Skeletal muscle tissue (tissue), 4 donors: ENCODE measurements around the gene COLEC12. TPM values are rescaled to one million over a fixed set of nuclear protein-coding genes. Genes with fewer than 3 reads are reported as not detected.
A peak's percentile ranks its signal among the peaks of the same experiment; 100 is the strongest.

ENCODE experiments used
- H3K27ac ChIP-seq: one replicate; pipeline ENCODE4 v1.7.0; 2013; ENCODE audit warnings: mild to moderate bottlenecking, low read depth, low read length, inconsistent platforms
- H3K27me3 ChIP-seq, 3 donors: one replicate each; pipeline ENCODE4 v1.7.0; 2013; ENCODE audit warnings: low read length in 3 of 3; ENCODE audit not compliant: control insufficient read depth in 3 of 3, insufficient read depth in 3 of 3
- H3K36me3 ChIP-seq, 3 donors: one replicate each; pipeline ENCODE4 v1.7.0; 2013; ENCODE audit warnings: low read length in 3 of 3; ENCODE audit not compliant: control insufficient read depth in 3 of 3, insufficient read depth in 3 of 3
- H3K4me1 ChIP-seq, 3 donors: one replicate each; pipeline ENCODE4 v1.7.0; 2013; ENCODE audit warnings: low read length in 3 of 3, mild to moderate bottlenecking in 3 of 3; ENCODE audit not compliant: control insufficient read depth in 3 of 3, insufficient read depth in 3 of 3
- H3K4me3 ChIP-seq, 3 donors: one replicate each; pipeline ENCODE4 v1.7.0; 2013; ENCODE audit warnings: low read length in 3 of 3
- H3K9ac ChIP-seq, 3 donors: one replicate each; pipeline ENCODE4 v1.7.0; 2013; ENCODE audit warnings: low read length in 3 of 3, mild to moderate bottlenecking in 3 of 3, moderate library complexity in 2 of 3, low read depth in 1 of 3
- H3K9me3 ChIP-seq, 3 donors: one replicate each; pipeline ENCODE4 v1.7.0; 2013; ENCODE audit warnings: low read length in 3 of 3; ENCODE audit not compliant: control insufficient read depth in 3 of 3
- total RNA-seq: library from RNA; depleted of rRNA; stranded (reverse); fragments of >200 nt; gene quantifications from one replicate; pipeline ENCODE4 v1.2.3, GENCODE V29; 2014
- donor health status: Osteomylitis.

The COLEC12 gene
- total RNA-seq, 1 donor from 2014 or later = 39.1 TPM

GRCh38 chr18:382423-382984, 118.0 kb downstream of the COLEC12 start:
- Histone ChIP-seq H3K27ac (no peak overlapping the region), H3K4me1 (peaks cover 0 to 4% (median 0%) of the 10 kb centered on the region in 3 donors), H3K4me3 (no peak overlapping the region)

GRCh38 chr18:379681-380330, 120.7 kb downstream of the COLEC12 start:
- H3K27ac ChIP-seq = peak overlapping the region; percentile 21
- no peaks in the 10 kb centered on the region for H3K36me3 ChIP-seq
- no peaks in the 10 kb centered on the region for H3K9me3 ChIP-seq
- peaks cover 18 to 23% (median 19%) of the 10 kb centered on the region in 3 donors for H3K4me1 ChIP-seq
- H3K4me3 ChIP-seq = no peak overlapping the region
- H3K9ac ChIP-seq = no peak overlapping the region
- peaks cover 0 to 2% (median 0%) of the 10 kb centered on the region in 3 donors for H3K27me3 ChIP-seq

More at GRCh38 chr18:382423-382984, 118.0 kb downstream of the COLEC12 start:
- Histone ChIP-seq H3K9ac (no peak overlapping the region), H3K27me3 (no peaks in the 10 kb centered on the region), H3K9me3 (no peaks in the 10 kb centered on the region), H3K36me3 (no peaks in the 10 kb centered on the region)

GRCh38 chr18:378079-378478, 122.4 kb downstream of the COLEC12 start:
- Histone ChIP-seq H3K9me3 (no peaks in the 10 kb centered on the region), H3K27me3 (peaks cover 0 to 2% (median 0%) of the 10 kb centered on the region in 3 donors), H3K27ac (no peak overlapping the region), H3K36me3 (no peaks in the 10 kb centered on the region), H3K9ac (no peak overlapping the region), H3K4me3 (no peak overlapping the region), H3K4me1 (peaks cover 21 to 28% (median 21%) of the 10 kb centered on the region in 3 donors)

GRCh38 chr18:377088-377487, 123.4 kb downstream of the COLEC12 start:
- no peaks in the 10 kb centered on the region for H3K36me3 ChIP-seq
- H3K27me3 ChIP-seq = peaks cover 0 to 2% (median 0%) of the 10 kb centered on the region in 3 donors
- H3K9ac ChIP-seq = no peak overlapping the region
- H3K9me3 ChIP-seq = no peaks in the 10 kb centered on the region
- peaks cover 21 to 28% (median 21%) of the 10 kb centered on the region in 3 donors for H3K4me1 ChIP-seq
- H3K27ac ChIP-seq = no peak overlapping the region
- H3K4me3 ChIP-seq = no peak overlapping the region

GRCh38 chr18:376311-376710, 124.2 kb downstream of the COLEC12 start:
- peak overlapping the region; percentile 47 for H3K27ac ChIP-seq
- no peak overlapping the region for H3K4me3 ChIP-seq
- no peak overlapping the region for H3K9ac ChIP-seq
- no peaks in the 10 kb centered on the region for H3K36me3 ChIP-seq
- peaks cover 21 to 28% (median 24%) of the 10 kb centered on the region in 3 donors for H3K4me1 ChIP-seq
- H3K27me3 ChIP-seq = peaks cover 0 to 2% (median 0%) of the 10 kb centered on the region in 3 donors
- H3K9me3 ChIP-seq = no peaks in the 10 kb centered on the region

GRCh38 chr18:374721-375168, 125.8 kb downstream of the COLEC12 start:
- Histone ChIP-seq H3K27ac (no peak overlapping the region), H3K4me1 (peaks cover 21 to 28% (median 24%) of the 10 kb centered on the region in 3 donors), H3K9ac (no peak overlapping the region), H3K36me3 (no peaks in the 10 kb centered on the region), H3K27me3 (peaks cover 0 to 2% (median 0%) of the 10 kb centered on the region in 3 donors), H3K4me3 (no peak overlapping the region), H3K9me3 (no peaks in the 10 kb centered on the region)

GRCh38 chr18:373780-374179, 126.7 kb downstream of the COLEC12 start:
- Histone ChIP-seq H3K9ac (no peak overlapping the region), H3K9me3 (no peaks in the 10 kb centered on the region), H3K27me3 (peaks cover 0 to 2% (median 0%) of the 10 kb centered on the region in 3 donors), H3K4me1 (peaks cover 21 to 28% (median 24%) of the 10 kb centered on the region in 3 donors), H3K4me3 (no peak overlapping the region), H3K36me3 (no peaks in the 10 kb centered on the region), H3K27ac (no peak overlapping the region)

- Histone ChIP-seq H3K27me3 (no peaks in the 10 kb centered on the region), H3K36me3 (no peaks in the 10 kb centered on the region), H3K27ac (peak overlapping the region; percentile 25), H3K9me3 (no peaks in the 10 kb centered on the region), H3K9ac (no peak overlapping the region), H3K4me1 (peaks cover 10 to 19% (median 16%) of the 10 kb centered on the region in 3 donors), H3K4me3 (no peak overlapping the region)
Observed at GRCh38 chr18:371609-371982, 128.9 kb downstream of the COLEC12 start.

GRCh38 chr18:370751-371608, 129.5 kb downstream of the COLEC12 start:
- Histone ChIP-seq H3K4me3 (no peak overlapping the region), H3K9ac (no peak overlapping the region), H3K4me1 (peaks cover 5 to 14% (median 13%) of the 10 kb centered on the region in 3 donors), H3K27ac (peak overlapping the region; percentile 25), H3K36me3 (no peaks in the 10 kb centered on the region), H3K9me3 (no peaks in the 10 kb centered on the region), H3K27me3 (no peaks in the 10 kb centered on the region)
